Ectodermal cell (in vitro differentiated cells): ENCODE results near the gene RAB3GAP2.
"Not testable (repeated sequence)": the region's sequence is repeated elsewhere in the genome, so short reads cannot be mapped to it uniquely, and the experiment has no call there.

Source experiments
- H3K27ac ChIP-seq: 2 replicates; pipeline ENCODE4 v1.7.0; 2013; ENCODE audit warnings: mild to moderate bottlenecking, low read depth, low read length; ENCODE audit not compliant: insufficient read depth, poor library complexity, severe bottlenecking
- H3K27me3 ChIP-seq: 2 replicates; pipeline ENCODE4 v1.7.0; 2013; ENCODE audit warnings: mild to moderate bottlenecking, low read length; ENCODE audit not compliant: insufficient read depth, control insufficient read depth, poor library complexity, severe bottlenecking
- H3K36me3 ChIP-seq: one replicate; pipeline ENCODE4 v1.7.0; 2013; ENCODE audit warnings: low read length; ENCODE audit not compliant: control insufficient read depth, insufficient read depth
- H3K4me1 ChIP-seq: one replicate; pipeline ENCODE4 v1.7.0; 2013; ENCODE audit warnings: low read length; ENCODE audit not compliant: control insufficient read depth, insufficient read depth
- H3K4me3 ChIP-seq: 2 replicates; pipeline ENCODE4 v1.7.0; 2013; ENCODE audit warnings: low read depth, low read length, control low read depth; ENCODE audit not compliant: insufficient read depth
- H3K9me3 ChIP-seq: 2 replicates; pipeline ENCODE4 v1.7.0; 2013; ENCODE audit warnings: mild to moderate bottlenecking, low read length, moderate library complexity; ENCODE audit not compliant: control insufficient read depth
- WGBS, 2 experiments: methylation state at CpG; one replicate each; pipeline ENCODE4 v1.1.7; 2013; ENCODE audit warnings: missing lambda C conversion rate in 2 of 2; 5-methylcytosine and 5-hydroxymethylcytosine counted together

The RAB3GAP2 gene

GRCh38 chr1:220260228-220260627 lies 12.0 kb downstream of the RAB3GAP2 start:
- not testable (repeated sequence) for H3K27ac ChIP-seq, H3K4me3 ChIP-seq, H3K9me3 ChIP-seq, H3K27me3 ChIP-seq, H3K4me1 ChIP-seq, H3K36me3 ChIP-seq
- 88 to 99% methylated on average over 2 to 3 of the region's 3 CpGs for WGBS, 2 experiments

- H3K9me3 ChIP-seq, H3K4me1 ChIP-seq, H3K27ac ChIP-seq, H3K27me3 ChIP-seq, H3K4me3 ChIP-seq, H3K36me3 ChIP-seq: not testable (repeated sequence)
These were observed 12.5 kb downstream of the RAB3GAP2 start for GRCh38 chr1:220259756-220260155.

- 60 to 63% methylated on average over 3 of the region's 3 CpGs for WGBS, 2 experiments
These were observed 16.1 kb downstream of the RAB3GAP2 start for GRCh38 chr1:220256194-220256593.

GRCh38 chr1:220255204-220255603 lies 17.0 kb downstream of the RAB3GAP2 start:
- Histone ChIP-seq H3K36me3 (peaks cover 27% of the 10 kb centered on the region), H3K27me3 (no peaks in the 10 kb centered on the region), H3K27ac (no peak overlapping the region), H3K9me3 (peaks cover 3% of the 10 kb centered on the region), H3K4me3 (no peak overlapping the region), H3K4me1 (no peaks in the 10 kb centered on the region)
- WGBS, 2 experiments: 100% methylated on average over 1 of the region's 1 CpG

More at GRCh38 chr1:220256194-220256593, 16.1 kb downstream of the RAB3GAP2 start:
- not testable (repeated sequence) for H3K9me3 ChIP-seq, H3K4me1 ChIP-seq, H3K27ac ChIP-seq, H3K4me3 ChIP-seq, H3K27me3 ChIP-seq
- H3K36me3 ChIP-seq: peaks cover 19% of the 10 kb centered on the region

GRCh38 chr1:220253290-220253689 lies 19.0 kb downstream of the RAB3GAP2 start:
- not testable (repeated sequence) for H3K27me3 ChIP-seq, H3K9me3 ChIP-seq, H3K4me1 ChIP-seq, H3K4me3 ChIP-seq, H3K27ac ChIP-seq
- 91 to 92% methylated on average over 12 of the region's 12 CpGs for WGBS, 2 experiments
- H3K36me3 ChIP-seq: peaks cover 29% of the 10 kb centered on the region

GRCh38 chr1:220251272-220251671 lies 21.0 kb downstream of the RAB3GAP2 start:
- H3K4me1 ChIP-seq: no peaks in the 10 kb centered on the region
- H3K4me3 ChIP-seq: no peak overlapping the region
- H3K9me3 ChIP-seq: peaks cover 3% of the 10 kb centered on the region
- peaks cover 35% of the 10 kb centered on the region for H3K36me3 ChIP-seq
- H3K27ac ChIP-seq: no peak overlapping the region
- no peaks in the 10 kb centered on the region for H3K27me3 ChIP-seq

GRCh38 chr1:220250681-220251080 lies 21.6 kb downstream of the RAB3GAP2 start:
- no peak overlapping the region for H3K4me3 ChIP-seq
- peaks cover 35% of the 10 kb centered on the region for H3K36me3 ChIP-seq
- no peaks in the 10 kb centered on the region for H3K27me3 ChIP-seq
- no peaks in the 10 kb centered on the region for H3K4me1 ChIP-seq
- H3K9me3 ChIP-seq: peaks cover 3% of the 10 kb centered on the region
- H3K27ac ChIP-seq: no peak overlapping the region

- WGBS, 2 experiments: 96 to 100% methylated on average over 1 of the region's 1 CpG
- Histone ChIP-seq H3K4me1 (no peaks in the 10 kb centered on the region), H3K9me3 (peaks cover 3% of the 10 kb centered on the region), H3K27ac (no peak overlapping the region), H3K27me3 (no peaks in the 10 kb centered on the region), H3K36me3 (peaks cover 35% of the 10 kb centered on the region), H3K4me3 (no peak overlapping the region)
These were observed 22.7 kb downstream of the RAB3GAP2 start for GRCh38 chr1:220249522-220249921.

GRCh38 chr1:220248715-220249265 lies 23.5 kb downstream of the RAB3GAP2 start:
- 96 to 97% methylated on average over 3 of the region's 3 CpGs for WGBS, 2 experiments
- H3K27ac ChIP-seq, H3K4me3 ChIP-seq, H3K9me3 ChIP-seq, H3K27me3 ChIP-seq, H3K4me1 ChIP-seq: not testable (repeated sequence)
- peaks cover 35% of the 10 kb centered on the region for H3K36me3 ChIP-seq

- 73 to 86% methylated on average over 5 of the region's 6 CpGs for WGBS, 2 experiments
- not testable (repeated sequence) for H3K9me3 ChIP-seq, H3K4me1 ChIP-seq, H3K27ac ChIP-seq, H3K4me3 ChIP-seq, H3K27me3 ChIP-seq
- peaks cover 15% of the 10 kb centered on the region for H3K36me3 ChIP-seq
These were observed 26.4 kb downstream of the RAB3GAP2 start for GRCh38 chr1:220245900-220246299.

- Histone ChIP-seq H3K4me3 (no peak overlapping the region), H3K9me3 (no peaks in the 10 kb centered on the region), H3K27ac (no peak overlapping the region), H3K27me3 (no peaks in the 10 kb centered on the region), H3K4me1 (no peaks in the 10 kb centered on the region), H3K36me3 (peaks cover 6% of the 10 kb centered on the region)
- WGBS, 2 experiments: 91 to 94% methylated on average over 2 of the region's 2 CpGs
These were observed 28.3 kb downstream of the RAB3GAP2 start for GRCh38 chr1:220243947-220244346.
